Stomach (tissue), 9 donors: ENCODE measurements around the gene TEX26. TPM values are rescaled to one million over a fixed set of nuclear protein-coding genes. Genes with fewer than 3 reads are reported as not detected.

Experiments
- DNase-seq, 2 donors: peaks; one replicate each; pipeline versions ENCODE4 v3.0.0 to v3.0.0-alpha.2; 2013 to 2019
- H3K27ac ChIP-seq, 5 donors: fragments of 200-600 bp in 4 of 5; sonication (generic) in 4 of 5; one replicate each; pipeline ENCODE4 v1.5.1; 2013 to 2019; ENCODE audit warnings: mild to moderate bottlenecking in 1 of 5, moderate library complexity in 1 of 5
- H3K27me3 ChIP-seq, 3 donors: fragments of 200-600 bp; sonication (generic); one replicate each; pipeline ENCODE4 v1.5.1; 2017 to 2019; ENCODE audit warnings: mixed run types in 1 of 3
- H3K36me3 ChIP-seq, 4 donors: fragments of 200-600 bp; sonication (generic); 1 replicate in 3 of 4; 2 replicates in 1 of 4; pipeline ENCODE4 v1.5.1; 2016 to 2019
- H3K4me1 ChIP-seq, 4 donors: fragments of 200-600 bp; sonication (generic); one replicate each; pipeline ENCODE4 v1.5.1; 2016 to 2019
- H3K4me3 ChIP-seq, 4 donors: fragments of 200-600 bp; sonication (generic) in 3 of 4; one replicate each; pipeline ENCODE4 v1.5.1; 2016 to 2019; ENCODE audit warnings: mild to moderate bottlenecking in 1 of 4
- H3K9me3 ChIP-seq, 4 donors: fragments of 200-600 bp; sonication (generic); one replicate each; pipeline ENCODE4 v1.5.1; 2016 to 2019
- EP300 ChIP-seq: sonication (generic); formaldehyde crosslinking; IDR thresholded peaks from one replicate; pipeline ENCODE4 v1.6.1; 2017; ENCODE audit warnings: antibody characterized with exemption
- POLR2A ChIP-seq, 4 donors: fragments of 450-650 bp; IDR thresholded peaks; one replicate each; pipeline ENCODE4 v1.6.1; 2016; ENCODE audit warnings: antibody characterized with exemption in 4 of 4, control low read depth in 2 of 4, mild to moderate bottlenecking in 1 of 4, moderate library complexity in 1 of 4
- POLR2AphosphoS5 ChIP-seq, 3 donors: sonication (generic); formaldehyde crosslinking; IDR thresholded peaks; one replicate each; pipeline ENCODE4 v1.6.1; 2016; ENCODE audit warnings: antibody characterized with exemption in 3 of 3
- WGBS, 5 donors: extraction: QIAGEN DNeasy Blood & Tissue Kit in 3 of 5; methylation state at CpG; one replicate each; pipeline versions ENCODE4 v1.1.5 to v1.1.7; 2013 to 2018; 5-methylcytosine and 5-hydroxymethylcytosine counted together
- intact Hi-C: fragments of 100-400 bp; cut with DNase I; formaldehyde crosslinking; loops from one replicate; pipeline ENCODE4 v1.15.1; 2023; ENCODE audit warnings: low total_unique reads
- polyA plus RNA-seq, 3 donors: library from polyadenylated mRNA; stranded (reverse); fragments of 200-250 nt; gene quantifications; one replicate each; pipeline ENCODE4 v1.2.3, GENCODE V29; 2013
- total RNA-seq, 5 donors: library from RNA; depleted of rRNA; stranded (reverse); fragments of >200 nt; gene quantifications; one replicate each; pipeline versions ENCODE4 v1.1.0 to v1.2.3, GENCODE V29; 2014 to 2016
- TF ChIP-seq, protein P1 (sequence below), 7 experiments: fragments of 450-650 bp in 4 of 7; fragments of 200-600 bp in 3 of 7; sonication (generic) in 3 of 7; IDR thresholded peaks; one replicate each; pipeline ENCODE4 v1.5.1; 2016 to 2019; ENCODE audit warnings: antibody characterized with exemption in 7 of 7, control low read depth in 2 of 7, mild to moderate bottlenecking in 1 of 7
- donor health status: healthy with polysubstance abuse.
- donor health status: Bipolar disorder and iron deficiency.
- donor health status: healthy.

The TEX26 gene
- total and polyA plus RNA-seq, 8 donors = 0.50 TPM; not detected in 7

GRCh38 chr13:30963791-30964190 lies 31.3 kb downstream of the TEX26 start:
- Histone ChIP-seq H3K4me1 (peaks cover 0 to 7% (median 0%) of the 10 kb centered on the region in 4 donors), H3K4me3 (no peak overlapping the region), H3K36me3 (no peaks in the 10 kb centered on the region), H3K27me3 (peaks cover 0 to 4% (median 0%) of the 10 kb centered on the region in 3 donors), H3K27ac (no peak overlapping the region), H3K9me3 (peaks cover 0 to 10% (median 4%) of the 10 kb centered on the region in 4 donors)
- peak; percentile 46 to 64 for DNase-seq
- TF ChIP-seq EP300 = no peak
- TF ChIP-seq, protein P1, sequence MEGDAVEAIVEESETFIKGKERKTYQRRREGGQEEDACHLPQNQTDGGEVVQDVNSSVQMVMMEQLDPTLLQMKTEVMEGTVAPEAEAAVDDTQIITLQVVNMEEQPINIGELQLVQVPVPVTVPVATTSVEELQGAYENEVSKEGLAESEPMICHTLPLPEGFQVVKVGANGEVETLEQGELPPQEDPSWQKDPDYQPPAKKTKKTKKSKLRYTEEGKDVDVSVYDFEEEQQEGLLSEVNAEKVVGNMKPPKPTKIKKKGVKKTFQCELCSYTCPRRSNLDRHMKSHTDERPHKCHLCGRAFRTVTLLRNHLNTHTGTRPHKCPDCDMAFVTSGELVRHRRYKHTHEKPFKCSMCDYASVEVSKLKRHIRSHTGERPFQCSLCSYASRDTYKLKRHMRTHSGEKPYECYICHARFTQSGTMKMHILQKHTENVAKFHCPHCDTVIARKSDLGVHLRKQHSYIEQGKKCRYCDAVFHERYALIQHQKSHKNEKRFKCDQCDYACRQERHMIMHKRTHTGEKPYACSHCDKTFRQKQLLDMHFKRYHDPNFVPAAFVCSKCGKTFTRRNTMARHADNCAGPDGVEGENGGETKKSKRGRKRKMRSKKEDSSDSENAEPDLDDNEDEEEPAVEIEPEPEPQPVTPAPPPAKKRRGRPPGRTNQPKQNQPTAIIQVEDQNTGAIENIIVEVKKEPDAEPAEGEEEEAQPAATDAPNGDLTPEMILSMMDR (IDR thresholded peaks at IDR 0.05) = no peak
- no peak for TF ChIP-seq POLR2A (IDR thresholded peaks at IDR 0.05)
- TF ChIP-seq POLR2AphosphoS5 (IDR thresholded peaks at IDR 0.05) = no peak
- WGBS, 5 donors = 13 to 38% (median 24%) methylated on average over 5 of the region's 5 CpGs
- intact Hi-C loops = no loop called here

DNA sequence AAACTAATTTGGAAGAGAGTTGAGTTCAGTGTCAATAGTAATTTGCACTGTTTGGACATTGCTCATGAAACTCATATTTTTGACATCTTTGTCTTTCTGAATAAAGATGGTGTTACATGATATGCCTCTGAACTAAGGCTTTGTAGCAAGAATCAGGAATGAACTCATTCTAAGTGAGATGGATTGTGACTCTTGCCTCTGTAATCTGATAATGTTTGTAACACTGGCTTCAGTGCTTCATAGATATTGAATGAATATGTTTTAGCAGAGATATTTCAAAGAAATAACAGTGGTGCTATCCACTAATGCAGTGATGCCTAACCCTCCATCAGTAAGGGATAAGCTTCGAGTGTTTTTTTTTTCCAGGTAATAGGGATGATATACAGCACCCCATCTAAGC lies 32.9 kb downstream of the TEX26 start:
- H3K9me3 ChIP-seq = peaks cover 0 to 2% (median under 1%) of the 10 kb centered on the region in 4 donors
- WGBS, 5 donors = 83 to 100% (median 92%) methylated on average over 1 of the region's 1 CpG
- H3K27ac ChIP-seq = no peak overlapping the region
- H3K27me3 ChIP-seq = peaks cover 0 to 4% (median 0%) of the 10 kb centered on the region in 3 donors
- DNase-seq = no peak
- no peak overlapping the region for H3K4me3 ChIP-seq
- no peaks in the 10 kb centered on the region for H3K36me3 ChIP-seq
- H3K4me1 ChIP-seq = peaks cover 0 to 7% (median 0%) of the 10 kb centered on the region in 4 donors
- TF ChIP-seq, protein P1 (IDR thresholded peaks at IDR 0.05) = no peak
- TF ChIP-seq POLR2A (IDR thresholded peaks at IDR 0.05) (no peak), EP300 (no peak), POLR2AphosphoS5 (IDR thresholded peaks at IDR 0.05) (no peak)
- intact Hi-C loops = no loop called here

DNA sequence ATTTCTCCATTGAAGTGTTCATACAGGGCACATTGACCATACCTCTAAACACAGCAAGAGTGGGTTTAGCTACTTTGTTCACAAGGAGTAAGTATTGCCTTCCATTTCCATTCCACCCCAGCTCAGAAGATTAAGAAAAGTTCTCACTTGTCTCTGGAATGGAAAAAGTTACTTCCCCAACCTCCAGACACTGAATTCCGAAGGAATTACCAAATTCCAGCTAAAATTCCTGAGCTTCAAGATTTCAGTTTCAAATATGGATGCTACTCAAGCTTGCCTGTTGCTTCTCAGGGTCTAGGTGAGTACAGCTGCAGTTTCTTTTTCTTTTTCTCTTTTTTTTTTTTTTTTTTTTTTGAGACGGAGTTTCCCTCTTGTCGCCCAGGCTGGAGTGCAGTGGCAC lies 33.6 kb downstream of the TEX26 start:
- no peak overlapping the region for H3K27ac ChIP-seq
- 78 to 94% (median 92%) methylated on average over 3 of the region's 3 CpGs for WGBS, 5 donors
- TF ChIP-seq EP300 (no peak), POLR2AphosphoS5 (IDR thresholded peaks at IDR 0.05) (no peak), POLR2A (IDR thresholded peaks at IDR 0.05) (no peak)
- TF ChIP-seq, protein P1 (IDR thresholded peaks at IDR 0.05) = no peak
- H3K36me3 ChIP-seq = no peaks in the 10 kb centered on the region
- no peaks in the 10 kb centered on the region for H3K9me3 ChIP-seq
- intact Hi-C loops = no loop called here
- no peak for DNase-seq
- H3K4me3 ChIP-seq = no peak overlapping the region
- peaks cover 0 to 7% (median 0%) of the 10 kb centered on the region in 4 donors for H3K4me1 ChIP-seq
- H3K27me3 ChIP-seq = peaks cover 0 to 4% (median 0%) of the 10 kb centered on the region in 3 donors

DNA sequence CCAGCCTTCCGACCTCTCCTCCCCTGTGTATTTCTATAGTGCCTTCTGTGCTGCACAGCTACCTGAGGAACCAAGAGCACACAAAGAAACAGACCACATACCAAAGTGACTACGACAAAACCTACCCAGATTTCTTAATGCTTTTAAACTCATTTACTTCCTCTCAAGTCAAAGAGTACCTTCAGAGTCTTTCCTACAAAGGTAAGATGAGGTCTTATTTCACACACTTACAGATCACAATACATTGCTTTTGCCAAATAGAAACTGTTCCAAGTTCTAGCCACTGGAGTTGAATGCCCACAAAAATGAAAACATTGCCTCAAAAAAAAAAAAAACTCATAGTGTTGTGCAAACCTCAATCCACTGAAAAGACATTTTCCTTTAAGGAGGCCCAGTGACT lies 36.4 kb downstream of the TEX26 start:
- DNase-seq = peak in 1 of 2 donors; percentile 39
- intact Hi-C loops = no loop called here
- H3K4me1 ChIP-seq = peaks cover 0 to 15% (median 6%) of the 10 kb centered on the region in 4 donors
- TF ChIP-seq POLR2A (IDR thresholded peaks at IDR 0.05) (no peak), POLR2AphosphoS5 (IDR thresholded peaks at IDR 0.05) (no peak), EP300 (no peak)
- TF ChIP-seq, protein P1 (IDR thresholded peaks at IDR 0.05) = no peak
- H3K27me3 ChIP-seq = peaks cover 0 to 4% (median 0%) of the 10 kb centered on the region in 3 donors
- no peaks in the 10 kb centered on the region for H3K9me3 ChIP-seq
- no peak overlapping the region for H3K4me3 ChIP-seq
- WGBS, 5 donors = 40 to 66% (median 43%) methylated on average over 2 of the region's 2 CpGs
- no peak overlapping the region for H3K27ac ChIP-seq
- H3K36me3 ChIP-seq = no peaks in the 10 kb centered on the region
